HL-60/S4 (cell line): ENCODE results near the gene DNAAF8.

Experiments used
- in situ Hi-C: fragments of 300-500 bp; cut with MboI; formaldehyde crosslinking; loops from 2 replicates; pipeline ENCODE4 v1.14.3; 2022; ENCODE audit warnings: low sequenced_read_pairs

Gene DNAAF8

DNA sequence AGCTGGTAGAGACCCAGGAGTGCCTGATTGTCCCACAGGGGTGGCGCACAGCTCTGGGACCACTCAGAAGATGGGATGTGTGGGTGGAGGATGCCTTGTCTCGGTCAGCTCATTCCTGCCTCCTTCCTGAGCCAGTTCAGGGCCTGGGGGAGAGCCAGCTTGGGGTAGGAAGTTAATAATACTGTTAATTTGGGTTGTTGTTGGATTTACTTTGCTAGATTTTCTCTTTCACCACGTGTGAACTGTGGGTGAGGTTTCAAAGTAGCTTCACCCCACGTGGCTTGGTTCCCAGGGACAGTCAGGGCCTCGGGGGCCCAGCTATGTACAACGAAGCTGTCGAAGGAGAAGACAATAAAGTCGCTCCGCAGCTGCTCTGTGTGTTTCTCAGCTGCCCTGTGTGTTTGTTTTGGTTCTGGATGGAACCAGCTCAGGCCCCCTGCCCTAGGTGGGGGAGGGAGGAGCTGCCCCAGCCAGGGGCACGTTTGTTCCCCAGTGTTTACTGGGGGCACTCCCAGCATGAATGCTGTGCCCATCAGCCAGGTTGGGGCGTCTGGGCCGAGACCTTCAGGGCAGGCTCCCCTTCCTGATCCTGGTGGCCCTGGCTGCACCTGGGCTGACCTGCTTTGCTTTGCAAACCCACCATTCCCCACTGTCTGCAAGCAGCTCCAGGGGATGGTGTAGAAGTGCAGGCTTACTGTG is 38.7 kb upstream of the DNAAF8 start:
- in situ Hi-C loops, result no loop called here

DNA sequence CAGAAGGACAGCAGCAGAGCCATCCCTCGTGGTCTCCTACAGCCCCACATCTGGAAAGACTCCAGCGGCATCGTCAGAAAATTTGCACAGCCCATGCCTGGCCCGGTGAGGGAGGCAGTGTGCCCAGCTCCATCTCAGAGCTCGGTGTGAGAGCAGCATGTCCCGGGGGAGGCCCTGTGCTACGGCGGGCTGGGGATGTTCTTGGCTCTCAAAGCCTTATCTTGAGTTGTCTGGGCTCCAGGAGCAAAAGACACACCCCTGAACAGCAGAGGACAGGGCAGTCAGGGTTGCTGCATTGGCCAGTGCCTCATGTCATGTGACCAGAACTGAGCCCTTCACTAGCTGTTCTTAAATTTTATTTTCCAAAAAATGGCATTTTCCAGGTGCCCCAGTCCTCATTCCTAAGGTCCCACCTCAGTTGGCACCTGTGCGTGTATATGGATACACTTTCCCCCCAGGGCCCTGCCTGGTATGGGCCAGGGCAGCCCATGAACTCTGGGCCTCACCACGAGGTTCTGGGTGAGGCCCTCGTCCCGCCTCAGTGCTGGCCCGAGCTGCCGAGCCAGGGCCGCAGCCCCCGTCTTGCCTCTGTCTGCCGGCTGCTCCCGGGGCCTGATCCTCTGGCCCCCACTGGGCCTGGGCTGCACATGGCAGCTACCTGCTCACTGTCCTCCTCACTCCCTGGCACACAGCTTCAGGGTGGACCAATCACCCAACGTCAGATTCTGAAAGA is 38.0 kb upstream of the DNAAF8 start:
- in situ Hi-C loops, result no loop called here

DNA sequence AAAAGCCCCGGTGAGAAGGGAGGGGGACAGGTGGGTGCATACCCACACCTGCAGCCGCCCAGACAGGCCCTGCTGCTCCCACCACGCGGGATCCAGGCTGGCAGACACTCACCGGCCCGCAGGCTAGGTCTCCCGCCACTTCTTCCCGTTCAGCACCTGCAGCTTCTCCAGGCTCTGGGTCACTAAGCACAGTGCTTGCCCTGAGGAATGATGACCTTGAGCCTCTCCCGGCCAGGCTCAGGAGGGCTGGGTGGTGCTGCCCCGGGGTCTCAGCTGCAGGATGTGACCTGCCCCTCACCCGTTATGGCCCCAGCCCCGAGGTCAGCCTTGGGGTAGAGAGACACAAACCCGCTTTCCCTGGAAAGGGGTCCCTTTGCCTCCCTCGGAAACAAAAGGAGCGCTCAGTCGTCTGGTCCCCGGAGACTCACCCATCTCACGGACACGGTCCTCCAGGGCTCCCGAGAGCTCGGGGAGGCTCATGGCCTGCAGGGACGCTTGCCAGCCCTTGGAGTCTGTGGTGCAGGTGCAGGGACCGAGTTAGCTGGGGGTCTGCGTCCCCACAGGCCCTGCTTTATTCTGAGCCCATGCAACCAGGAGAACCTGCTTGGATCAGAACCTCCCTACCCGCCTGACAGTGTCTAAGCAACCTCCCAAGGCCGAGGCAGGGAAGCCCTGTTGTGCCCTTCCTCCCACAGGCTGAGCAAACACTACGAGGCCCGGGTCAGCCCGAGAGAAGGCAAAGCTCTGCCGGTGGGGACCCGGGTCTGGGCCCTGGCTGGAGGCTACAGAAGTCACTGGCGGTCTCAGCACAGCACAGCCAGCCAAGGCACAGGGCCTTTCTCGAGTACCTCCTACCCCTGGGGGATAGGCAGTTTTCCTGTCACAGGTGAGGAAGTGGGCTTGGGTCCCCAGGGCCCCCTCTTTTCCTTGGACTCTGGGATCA is 37.2 kb upstream of the DNAAF8 start:
- in situ Hi-C loops, result no loop called here

GRCh38 chr16:4697848-4698291 is 36.5 kb upstream of the DNAAF8 start:
- in situ Hi-C loops, result no loop called here

- in situ Hi-C loops, result no loop called here
Observed at GRCh38 chr16:4698321-4699045, 35.9 kb upstream of the DNAAF8 start.

DNA sequence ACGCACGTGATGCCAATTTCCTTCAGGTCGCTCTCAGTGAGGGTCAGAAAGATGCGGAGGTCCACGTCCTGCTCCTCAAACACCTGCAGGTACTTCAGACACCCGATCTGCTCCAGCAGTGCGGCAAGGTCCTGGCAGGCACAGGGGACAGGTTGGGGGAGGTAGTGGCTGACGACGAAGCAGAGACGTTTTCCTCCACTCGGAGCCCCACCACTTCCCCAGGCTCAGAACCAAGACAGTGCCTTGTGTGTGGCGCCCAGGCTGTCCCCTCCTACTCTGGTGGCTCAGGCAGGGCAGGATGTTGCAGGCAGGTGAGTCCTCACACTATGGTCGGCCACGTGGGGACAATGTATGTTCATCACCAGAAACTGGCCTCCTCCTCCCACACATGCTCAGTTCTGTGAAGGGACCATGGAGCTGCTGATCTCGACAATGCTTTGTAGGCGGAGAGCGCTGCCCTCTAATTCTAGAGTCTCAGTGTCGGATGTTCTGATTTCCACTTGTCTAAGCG is 35.2 kb upstream of the DNAAF8 start:
- in situ Hi-C loops, result no loop called here

DNA sequence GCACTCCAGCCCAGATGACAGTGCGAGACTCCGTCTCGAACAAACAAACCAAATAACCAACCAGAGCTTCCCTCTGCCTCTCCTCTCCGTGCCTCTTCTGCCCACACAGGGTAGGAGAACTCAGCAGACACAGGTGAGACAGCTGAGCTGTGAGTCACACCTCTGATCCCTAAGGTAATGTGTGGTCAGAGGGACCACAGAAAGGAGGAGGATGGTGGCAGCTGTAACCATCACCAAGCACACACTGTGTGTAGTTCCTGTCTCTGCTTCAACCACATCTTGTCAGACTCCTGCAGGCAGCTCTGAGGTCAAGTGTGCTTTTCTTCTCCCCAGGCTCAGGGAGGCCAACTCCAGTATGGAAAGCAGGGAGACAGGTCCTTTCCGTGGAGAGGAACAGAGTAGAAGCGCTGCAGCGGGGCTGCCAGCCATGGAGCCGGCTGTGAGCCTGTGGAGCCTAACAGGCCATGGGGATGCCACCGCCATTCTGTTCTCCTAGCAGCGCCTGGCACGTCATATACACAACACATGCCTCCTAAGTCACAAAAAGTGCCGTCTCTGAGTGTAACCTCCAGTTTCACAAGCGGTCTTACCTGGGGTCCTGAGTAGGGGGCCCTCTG is 33.8 kb upstream of the DNAAF8 start:
- in situ Hi-C loops, result no loop called here

DNA sequence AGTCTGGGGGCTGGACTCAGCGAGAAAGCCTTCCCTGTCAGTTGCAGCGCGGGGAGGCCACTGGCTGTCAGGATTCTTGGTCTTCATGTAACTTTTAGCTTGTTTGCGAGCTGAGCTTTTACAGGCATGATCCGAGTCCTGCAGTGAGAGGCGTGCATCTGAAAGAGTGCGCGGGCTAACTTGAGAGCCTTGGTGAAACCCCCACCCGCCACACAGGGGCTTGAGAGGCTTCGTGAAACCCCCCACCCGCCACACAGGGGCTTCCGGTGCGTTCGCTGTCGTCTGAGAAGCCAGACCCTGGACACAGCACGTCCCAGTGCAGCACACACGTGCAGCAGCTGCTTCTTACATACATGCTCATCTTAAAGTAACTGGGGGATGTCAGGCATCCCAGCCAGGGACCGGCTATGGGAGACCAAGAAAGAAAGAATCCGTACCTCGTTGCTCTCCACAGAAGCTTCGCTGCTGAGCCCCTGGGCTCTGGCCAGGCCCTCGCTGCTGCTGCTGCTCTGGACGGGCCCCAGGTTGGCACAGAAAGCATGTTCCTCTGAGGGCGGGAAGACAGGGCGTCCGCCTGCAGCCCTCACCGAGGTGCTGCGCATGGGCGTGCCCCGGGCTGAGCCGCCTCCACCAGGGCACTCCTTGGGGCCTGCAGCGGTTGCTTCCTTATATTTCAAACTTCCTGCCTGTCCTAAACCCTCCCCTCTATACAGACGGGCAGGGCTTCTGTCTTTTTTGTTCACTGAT is 33.2 kb upstream of the DNAAF8 start:
- in situ Hi-C loops, result no loop called here

DNA sequence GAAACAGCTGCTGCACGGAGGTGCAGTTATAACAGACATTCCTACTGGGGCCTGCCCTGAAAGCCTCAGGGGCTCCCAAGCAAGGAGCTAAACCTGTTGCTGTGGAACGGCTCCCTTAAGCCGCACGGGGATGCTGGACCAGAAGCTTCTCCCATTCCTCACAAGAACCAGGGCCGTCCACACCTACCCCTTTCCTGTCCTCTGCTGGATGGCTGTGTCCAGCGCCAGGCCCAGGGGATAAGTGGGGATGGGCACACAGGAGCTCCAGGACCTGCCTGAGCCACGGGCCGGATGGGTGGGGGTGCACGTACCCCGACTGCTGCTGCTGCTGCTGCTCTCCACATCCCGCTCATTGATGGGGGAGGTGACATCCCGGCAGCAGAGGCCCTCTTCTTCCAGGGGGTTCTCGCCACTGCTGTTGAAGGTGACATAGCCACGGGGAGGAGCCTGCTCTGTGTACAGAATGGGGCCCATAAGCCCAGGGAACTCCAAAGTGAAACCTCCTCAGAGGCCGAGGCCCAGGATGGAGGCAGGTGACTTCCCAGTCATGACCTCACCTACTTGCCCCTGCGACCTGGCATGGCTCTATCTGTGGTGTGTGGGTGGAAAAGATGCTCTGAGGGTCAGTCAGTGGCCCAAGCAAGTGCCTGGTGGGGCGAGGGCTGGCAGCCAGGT is 32.4 kb upstream of the DNAAF8 start:
- in situ Hi-C loops, result no loop called here

DNA sequence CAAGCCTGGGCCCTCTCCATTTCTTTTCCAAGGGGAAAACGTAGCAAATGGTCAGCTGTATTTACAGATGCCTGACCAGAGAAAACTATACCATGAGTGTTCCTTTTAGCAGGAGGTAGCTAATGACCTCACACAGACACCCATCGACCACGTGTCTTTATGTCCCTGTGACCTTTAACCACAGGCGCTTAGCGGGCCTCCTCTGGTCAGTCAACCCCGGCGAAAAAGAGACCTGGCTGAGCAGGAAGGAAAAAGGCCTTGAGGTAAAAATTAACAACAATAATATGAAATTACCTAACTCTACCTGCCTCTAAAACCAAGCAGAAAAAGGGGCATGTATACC is 31.9 kb upstream of the DNAAF8 start:
- in situ Hi-C loops, result no loop called here

DNA sequence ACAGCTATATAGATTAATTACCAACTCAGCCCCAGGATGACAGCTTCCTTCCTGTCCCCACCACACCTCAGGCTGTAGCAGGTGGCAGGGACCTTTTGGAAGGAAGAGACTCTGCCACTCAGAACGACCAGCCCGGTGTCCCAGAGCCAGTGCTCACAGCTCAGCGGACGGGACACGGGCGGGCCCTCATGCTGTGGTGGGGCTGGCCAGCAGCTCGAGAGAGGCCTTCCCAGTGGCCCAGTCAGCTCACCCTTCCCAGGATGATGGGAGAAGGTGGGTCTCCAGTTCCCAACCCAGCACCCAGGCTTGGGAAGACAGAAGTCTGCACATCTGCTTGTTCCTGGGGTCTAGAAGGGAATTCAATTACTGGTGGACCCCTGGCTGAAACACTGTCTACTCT is 30.4 kb upstream of the DNAAF8 start:
- in situ Hi-C loops, result no loop called here

DNA sequence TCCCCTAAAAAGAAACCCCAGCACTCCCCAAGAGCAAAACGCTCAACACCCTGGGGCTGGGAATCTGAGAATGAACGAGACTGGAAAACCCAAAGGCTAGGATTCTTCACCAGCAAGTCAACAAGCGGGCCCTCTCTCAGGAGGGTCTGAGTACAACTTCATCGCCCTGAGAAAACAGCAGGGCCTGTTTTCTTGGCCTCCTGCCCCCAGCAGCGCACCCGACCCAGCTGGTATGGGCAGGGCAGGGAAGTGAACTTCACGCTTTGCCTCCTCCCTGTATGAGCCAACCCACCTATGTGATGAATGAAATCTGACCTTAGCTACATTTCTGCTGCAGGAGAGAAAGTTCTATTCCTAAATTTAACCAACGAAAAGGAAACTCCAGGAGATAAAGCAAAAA is 29.8 kb upstream of the DNAAF8 start:
- in situ Hi-C loops, result no loop called here

- in situ Hi-C loops, result no loop called here
Observed at GRCh38 chr16:4704913-4705312, 29.4 kb upstream of the DNAAF8 start.

- in situ Hi-C loops, result no loop called here
Observed at GRCh38 chr16:4706871-4707270, 27.5 kb upstream of the DNAAF8 start.

- in situ Hi-C loops, result no loop called here
Observed at GRCh38 chr16:4709481-4709880, 24.9 kb upstream of the DNAAF8 start.

DNA sequence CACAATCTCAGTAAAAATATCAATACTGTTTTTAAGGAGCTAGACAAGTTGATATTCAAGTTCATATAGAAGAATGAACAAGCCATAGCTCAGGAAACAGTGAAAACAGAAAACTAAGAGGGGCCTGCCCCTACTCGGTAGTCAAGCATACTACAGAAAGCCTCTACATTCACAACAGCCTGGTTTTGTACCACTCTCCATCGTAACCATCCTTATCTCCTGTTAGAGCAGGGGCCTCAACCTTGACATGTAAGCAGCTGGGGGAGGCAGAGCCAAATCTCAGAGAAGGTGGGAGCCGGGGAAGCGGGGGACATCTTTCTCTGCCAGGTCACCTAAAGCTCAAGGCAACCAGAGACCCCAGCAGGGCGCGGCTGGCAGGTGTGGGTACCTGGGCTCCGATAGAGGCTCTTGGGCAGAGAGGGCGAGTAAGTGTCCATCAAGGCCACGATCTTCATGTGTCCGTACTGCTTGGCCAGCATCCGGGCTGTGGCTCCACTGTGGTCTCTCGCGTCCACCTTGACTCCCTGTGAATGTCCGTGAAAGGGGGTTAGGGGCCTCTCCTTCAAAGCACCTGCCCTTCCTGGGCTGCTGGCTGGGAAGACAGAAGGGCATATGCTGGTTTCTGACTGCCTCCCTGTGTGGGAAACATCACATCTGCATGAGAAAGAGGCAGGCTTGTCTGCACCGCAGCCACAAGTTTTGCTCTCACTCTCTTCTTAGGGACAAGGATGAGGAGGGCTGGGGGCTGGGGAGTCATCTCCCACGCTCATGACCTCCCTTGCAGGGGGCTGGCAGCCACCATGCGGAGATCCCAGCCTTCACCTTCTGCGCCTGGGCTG is 20.5 kb upstream of the DNAAF8 start:
- in situ Hi-C loops, result no loop called here

GRCh38 chr16:4714996-4715395 is 19.3 kb upstream of the DNAAF8 start:
- in situ Hi-C loops, result no loop called here

DNA sequence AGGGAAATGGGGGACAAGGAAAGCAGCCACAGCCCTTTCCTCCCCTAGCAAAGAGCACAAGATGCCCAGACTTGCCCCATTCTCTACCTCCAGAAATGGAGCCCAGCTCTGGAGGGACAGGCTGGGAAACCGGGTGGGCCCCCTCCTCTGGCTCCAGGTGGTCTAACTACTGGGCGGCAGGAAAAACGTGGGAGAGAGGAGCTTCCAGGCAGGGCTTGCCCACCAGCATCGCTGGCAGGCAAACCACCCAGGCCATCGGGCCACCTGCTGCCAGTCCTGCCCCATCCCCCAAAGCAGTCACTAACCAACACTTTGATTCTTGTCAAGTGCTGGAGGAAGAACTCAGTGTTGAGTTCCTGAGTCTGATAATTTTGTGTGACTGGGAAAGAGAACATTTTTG is 15.9 kb upstream of the DNAAF8 start:
- in situ Hi-C loops, result no loop called here
